ENCODE data around the gene FUS.

Gene FUS

GRCh38 chr16:31204871-31205666, 25.1 kb downstream of the FUS start:
- no peak for TF ChIP-seq JUND (IDR thresholded peaks at IDR 0.05; ENCODE audit: low read depth)
- in situ Hi-C loops (cut with HindIII; ENCODE audit: low pct_unique_long_range_greater_than_20kb, low sequenced_read_pairs) = no loop called here
- no peak for DNase-seq (ENCODE audit: low read depth in 1 of 2, low spot score in 1 of 2)

GRCh38 chr16:31206776-31207175, 26.8 kb downstream of the FUS start:
- DNase-seq (ENCODE audit: low read depth in 1 of 2, low spot score in 1 of 2) = no peak
- in situ Hi-C loops (cut with HindIII; ENCODE audit: low pct_unique_long_range_greater_than_20kb, low sequenced_read_pairs) = no loop called here
- TF ChIP-seq JUND (IDR thresholded peaks at IDR 0.05; ENCODE audit: low read depth) = no peak

DNA sequence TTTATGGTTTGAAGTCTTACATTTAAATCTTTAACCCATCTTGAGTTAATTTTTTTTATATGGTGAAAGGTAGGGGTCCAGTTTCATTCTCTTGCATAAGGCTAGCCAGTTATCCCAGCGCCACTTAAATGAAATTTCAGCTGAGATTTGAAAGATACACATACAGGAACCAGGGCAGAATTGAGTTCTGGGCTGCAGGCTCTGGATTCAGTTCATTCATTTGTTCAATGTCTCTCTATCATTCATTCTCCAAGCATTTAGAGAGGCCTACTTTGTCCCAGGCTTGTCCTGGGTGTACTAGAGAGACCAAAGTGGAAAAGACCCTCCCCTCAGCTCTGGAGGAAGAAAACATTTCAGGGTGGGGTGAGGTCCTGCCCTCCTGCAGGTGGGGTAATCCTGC, 33.4 kb downstream of the FUS start:
- in situ Hi-C loops (cut with HindIII; ENCODE audit: low pct_unique_long_range_greater_than_20kb, low sequenced_read_pairs) = no loop called here
- no peak for TF ChIP-seq JUND (IDR thresholded peaks at IDR 0.05; ENCODE audit: low read depth)
- DNase-seq (ENCODE audit: low read depth in 1 of 2, low spot score in 1 of 2) = no peak

GRCh38 chr16:31213877-31214707, 34.2 kb downstream of the FUS start, which contains the start of gene TRIM72:
TRIM72 (plus strand) TSS chr16:31214119; CDS start chr16:31214739, 620 bp downstream.
- no peak for DNase-seq (ENCODE audit: low read depth in 1 of 2, low spot score in 1 of 2)
- TF ChIP-seq JUND (IDR thresholded peaks at IDR 0.05; ENCODE audit: low read depth) = no peak
- in situ Hi-C loops (cut with HindIII; ENCODE audit: low pct_unique_long_range_greater_than_20kb, low sequenced_read_pairs) = no loop called here

- no peak for DNase-seq (ENCODE audit: low read depth in 1 of 2, low spot score in 1 of 2)
- in situ Hi-C loops (cut with HindIII; ENCODE audit: low pct_unique_long_range_greater_than_20kb, low sequenced_read_pairs) = no loop called here
- no peak for TF ChIP-seq JUND (IDR thresholded peaks at IDR 0.05; ENCODE audit: low read depth)
Measured at GRCh38 chr16:31214708-31215286, 34.9 kb downstream of the FUS start.

- peak; percentile 73 to 98 for DNase-seq (ENCODE audit: low read depth in 1 of 2, low spot score in 1 of 2)
- TF ChIP-seq JUND (IDR thresholded peaks at IDR 0.05; ENCODE audit: low read depth) = no peak
- in situ Hi-C loops (cut with HindIII; ENCODE audit: low pct_unique_long_range_greater_than_20kb, low sequenced_read_pairs) = no loop called here
Measured at GRCh38 chr16:31215287-31216162, 35.6 kb downstream of the FUS start.

DNA sequence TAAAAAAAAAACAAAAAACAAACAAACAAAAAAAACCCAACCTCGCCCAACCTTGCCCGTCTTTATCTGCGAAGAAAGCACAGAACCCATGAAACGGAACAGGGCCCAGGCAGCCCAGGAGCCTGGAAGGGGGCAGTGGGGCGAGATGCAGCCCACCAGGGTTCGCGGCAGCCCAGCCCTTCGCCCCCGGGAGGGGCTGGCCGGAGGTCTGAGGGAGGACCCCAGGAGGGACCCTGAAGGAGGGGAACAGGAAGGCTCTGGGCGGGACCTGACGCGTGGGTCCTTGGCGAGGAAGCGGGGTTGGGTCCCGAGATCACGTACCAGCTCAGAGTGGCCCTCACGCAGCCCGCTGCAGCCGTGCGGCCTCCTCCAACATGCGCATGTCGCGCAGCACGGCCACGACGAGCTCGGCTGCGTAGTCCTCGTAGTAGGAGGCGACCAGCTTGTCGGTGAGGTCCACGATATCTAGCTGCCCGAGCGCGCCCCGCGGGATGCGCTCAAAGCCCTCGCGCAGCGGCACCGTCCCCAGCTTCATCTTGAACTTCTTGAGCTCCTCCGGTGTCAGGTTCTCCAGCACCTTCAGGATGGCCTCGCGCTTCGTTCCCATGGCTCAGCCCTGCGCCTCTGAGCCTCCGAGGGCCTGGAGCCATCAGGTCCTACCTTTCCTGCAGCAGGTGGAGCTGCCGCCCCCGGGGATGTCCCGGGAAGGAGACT, 36.6 kb downstream of the FUS start, which contains the start of gene PYDC1:
PYDC1 (minus strand) TSS at position 714 of the 714 bp plus-strand sequence; CDS start at position 607, 107 bp downstream.
- no peak for TF ChIP-seq JUND (IDR thresholded peaks at IDR 0.05; ENCODE audit: low read depth)
- no peak for DNase-seq (ENCODE audit: low read depth in 1 of 2, low spot score in 1 of 2)
- in situ Hi-C loops (cut with HindIII; ENCODE audit: low pct_unique_long_range_greater_than_20kb, low sequenced_read_pairs) = no loop called here

GRCh38 chr16:31217136-31217530, 37.2 kb downstream of the FUS start:
- no peak for TF ChIP-seq JUND (IDR thresholded peaks at IDR 0.05; ENCODE audit: low read depth)
- in situ Hi-C loops (cut with HindIII; ENCODE audit: low pct_unique_long_range_greater_than_20kb, low sequenced_read_pairs) = no loop called here

GRCh38 chr16:31219154-31219741, 39.3 kb downstream of the FUS start:
- no peak for DNase-seq (ENCODE audit: low read depth in 1 of 2, low spot score in 1 of 2)
- TF ChIP-seq JUND (IDR thresholded peaks at IDR 0.05; ENCODE audit: low read depth) = no peak
- in situ Hi-C loops (cut with HindIII; ENCODE audit: low pct_unique_long_range_greater_than_20kb, low sequenced_read_pairs) = no loop called here

More at GRCh38 chr16:31217136-31217530, 37.2 kb downstream of the FUS start:
- no peak for DNase-seq (ENCODE audit: low read depth in 1 of 2, low spot score in 1 of 2)

GRCh38 chr16:31221357-31222160, 41.6 kb downstream of the FUS start:
- in situ Hi-C loops (cut with HindIII; ENCODE audit: low pct_unique_long_range_greater_than_20kb, low sequenced_read_pairs) = no loop called here
- TF ChIP-seq JUND (IDR thresholded peaks at IDR 0.05; ENCODE audit: low read depth) = no peak
- DNase-seq (ENCODE audit: low read depth in 1 of 2, low spot score in 1 of 2) = no peak
